Bone marrow (tissue), 2 donors: ENCODE results near the gene TNFRSF19.
"Not testable (repeated sequence)": the region's sequence is repeated elsewhere in the genome, so short reads cannot be mapped to it uniquely, and the experiment has no call there.

Experiments used
- DNase-seq, 2 donors: peaks; one replicate each; lab custom pipeline; 2025; lab: John Stamatoyannopoulos, UW

The TNFRSF19 gene

DNA sequence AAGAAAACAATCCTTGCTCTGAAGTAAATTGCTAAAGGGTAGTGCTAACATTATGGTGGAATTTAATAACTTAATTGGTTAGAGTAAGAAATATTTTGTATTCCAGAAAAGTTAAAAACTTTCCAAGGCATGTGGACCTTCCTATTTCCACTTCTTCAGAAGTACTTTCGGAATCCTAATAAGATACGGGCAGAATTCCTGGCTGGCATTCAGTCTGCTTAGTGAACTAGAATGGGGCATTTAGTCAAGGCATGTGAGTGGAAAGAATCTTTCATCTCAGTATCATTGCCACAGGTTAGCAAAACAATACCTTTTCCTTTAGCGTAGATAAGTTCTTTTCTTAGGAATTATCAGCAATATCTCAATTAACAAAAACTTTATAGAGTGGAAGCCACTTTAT, 85.1 kb downstream of the TNFRSF19 start:
- no peak for DNase-seq

DNA sequence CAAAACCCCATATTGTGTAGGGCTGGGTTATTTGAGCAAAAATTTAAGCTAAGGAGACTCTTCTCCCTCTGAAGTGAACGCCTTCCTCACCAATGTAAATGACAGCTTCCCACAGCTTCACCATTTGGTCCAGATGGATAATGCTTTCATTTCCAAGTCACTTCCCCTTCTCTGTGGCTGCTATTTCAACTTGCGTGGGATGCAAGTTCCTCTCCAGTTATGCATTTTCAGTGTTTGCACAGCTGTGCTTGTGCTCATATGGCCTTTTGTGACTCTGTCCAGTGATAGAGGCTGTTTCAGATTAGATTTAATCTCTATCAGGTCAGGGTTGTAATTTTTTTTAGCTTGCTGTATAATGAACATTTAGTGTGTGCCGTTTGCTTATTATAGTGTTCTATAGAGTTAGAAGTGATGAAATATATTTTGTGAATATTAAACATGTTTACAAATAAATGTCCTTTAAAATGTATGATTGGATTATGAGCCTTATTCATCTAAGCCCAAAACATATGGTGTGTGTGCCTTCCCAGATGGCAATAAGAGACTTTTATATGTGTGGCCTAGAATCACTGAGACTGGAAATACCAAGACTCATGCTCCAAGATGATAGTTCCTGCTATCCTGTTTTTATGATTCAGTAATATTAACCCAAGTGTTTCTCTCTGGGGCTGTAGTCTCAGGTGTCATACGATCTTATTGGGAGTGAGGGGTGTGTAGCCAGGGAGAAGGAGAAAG, 86.6 kb downstream of the TNFRSF19 start:
- DNase-seq, result no peak

DNA sequence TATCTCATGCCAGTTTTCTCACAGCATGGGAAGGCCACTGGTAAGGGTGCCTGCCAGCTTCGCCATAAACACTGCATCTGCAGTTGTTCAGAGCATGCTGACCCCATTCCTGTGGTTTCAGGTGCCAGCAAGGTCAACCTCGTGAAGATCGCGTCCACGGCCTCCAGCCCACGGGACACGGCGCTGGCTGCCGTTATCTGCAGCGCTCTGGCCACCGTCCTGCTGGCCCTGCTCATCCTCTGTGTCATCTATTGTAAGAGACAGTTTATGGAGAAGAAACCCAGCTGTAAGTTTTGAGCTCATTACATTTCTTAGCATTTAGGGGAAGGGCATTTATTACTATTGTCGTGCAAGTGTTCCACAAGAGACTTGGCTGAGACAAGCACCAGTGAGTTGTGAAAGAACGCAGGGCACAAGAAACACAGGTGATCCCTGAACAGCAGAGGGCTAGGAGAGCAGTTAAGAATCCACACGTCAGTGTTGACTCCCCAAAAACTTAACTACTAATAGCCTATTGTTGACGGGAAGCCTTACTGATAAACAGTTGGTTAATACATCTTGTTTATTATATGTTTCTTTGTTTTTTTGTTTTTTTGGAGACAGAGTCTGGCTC, 88.8 kb downstream of the TNFRSF19 start:
- no peak for DNase-seq

DNA sequence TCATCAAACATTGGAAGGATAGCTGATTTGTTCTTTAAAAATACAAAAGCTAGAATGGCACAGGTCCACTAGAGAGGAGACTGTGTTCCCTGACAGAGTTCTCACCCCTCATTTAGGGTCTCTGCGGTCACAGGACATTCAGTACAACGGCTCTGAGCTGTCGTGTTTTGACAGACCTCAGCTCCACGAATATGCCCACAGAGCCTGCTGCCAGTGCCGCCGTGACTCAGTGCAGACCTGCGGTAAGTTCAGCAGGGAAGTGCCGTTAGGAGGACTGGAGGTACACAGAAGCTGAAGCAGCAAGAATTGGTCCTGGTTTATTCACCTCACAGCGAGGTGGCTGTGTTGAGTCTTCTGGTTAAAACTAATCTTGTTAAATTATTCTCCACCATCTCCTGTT, 90.0 kb downstream of the TNFRSF19 start:
- no peak for DNase-seq

DNA sequence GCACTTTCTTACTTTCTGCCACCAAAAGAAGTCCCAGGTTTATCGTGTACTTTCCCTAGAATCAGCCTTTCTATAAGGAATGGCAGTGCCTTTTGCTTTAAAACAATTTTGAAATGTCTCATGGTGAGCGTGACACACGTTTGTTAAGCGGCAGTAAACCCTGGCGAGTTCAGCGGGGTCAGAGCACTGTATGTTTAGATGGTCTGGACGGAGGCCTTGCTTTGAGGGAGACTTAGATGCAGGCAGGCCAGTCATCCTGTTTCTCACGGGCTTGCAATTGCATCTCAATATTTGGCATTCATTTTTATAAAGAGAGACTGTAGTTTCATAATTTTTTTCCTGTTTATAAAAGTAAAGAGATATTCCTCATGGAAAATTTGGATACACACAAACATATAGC, 96.4 kb downstream of the TNFRSF19 start:
- DNase-seq, result no peak

DNA sequence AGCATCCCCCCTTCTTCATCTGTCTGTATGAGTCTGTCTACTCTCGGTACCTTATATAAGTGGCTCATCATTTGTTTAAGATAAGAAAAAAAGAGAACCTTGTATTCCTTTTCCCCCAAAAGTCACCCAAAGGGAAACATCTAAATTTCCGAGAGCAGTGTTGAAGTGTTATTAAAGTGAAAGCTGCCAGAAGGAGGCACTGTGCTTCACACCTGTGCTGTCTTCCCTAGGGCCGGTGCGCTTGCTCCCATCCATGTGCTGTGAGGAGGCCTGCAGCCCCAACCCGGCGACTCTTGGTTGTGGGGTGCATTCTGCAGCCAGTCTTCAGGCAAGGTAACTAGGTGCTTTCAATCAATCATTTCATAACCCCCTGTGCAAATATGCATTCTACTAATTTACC, 97.5 kb downstream of the TNFRSF19 start:
- DNase-seq, result no peak

DNA sequence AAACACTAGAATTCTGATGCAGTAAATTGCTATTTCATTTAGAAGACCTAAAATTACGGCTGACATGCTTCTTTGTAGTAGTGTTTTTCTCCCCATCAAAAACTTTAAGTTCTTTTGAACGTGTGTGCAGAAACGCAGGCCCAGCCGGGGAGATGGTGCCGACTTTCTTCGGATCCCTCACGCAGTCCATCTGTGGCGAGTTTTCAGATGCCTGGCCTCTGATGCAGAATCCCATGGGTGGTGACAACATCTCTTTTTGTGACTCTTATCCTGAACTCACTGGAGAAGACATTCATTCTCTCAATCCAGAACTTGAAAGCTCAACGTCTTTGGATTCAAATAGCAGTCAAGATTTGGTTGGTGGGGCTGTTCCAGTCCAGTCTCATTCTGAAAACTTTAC, 98.3 kb downstream of the TNFRSF19 start:
- DNase-seq, result no peak

DNA sequence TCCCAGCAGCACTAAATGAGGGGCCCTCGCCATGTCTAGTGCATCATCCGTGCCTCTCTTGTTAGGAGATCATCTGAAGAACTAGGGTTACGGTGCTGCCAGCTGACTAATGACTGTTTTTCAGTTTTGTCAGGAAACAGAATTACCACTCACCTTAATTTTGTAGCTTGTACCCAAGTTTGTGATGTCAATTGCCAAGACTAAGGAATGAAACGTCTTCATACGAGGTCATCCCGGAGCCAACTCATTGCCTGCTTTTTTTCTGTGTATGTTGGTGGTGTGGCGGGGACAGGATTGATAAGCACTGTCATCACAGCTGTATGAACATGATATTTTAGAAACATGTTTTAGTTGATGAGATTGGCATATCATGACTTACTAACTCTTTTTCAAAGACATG, 100.6 kb downstream of the TNFRSF19 start:
- no peak for DNase-seq

DNA sequence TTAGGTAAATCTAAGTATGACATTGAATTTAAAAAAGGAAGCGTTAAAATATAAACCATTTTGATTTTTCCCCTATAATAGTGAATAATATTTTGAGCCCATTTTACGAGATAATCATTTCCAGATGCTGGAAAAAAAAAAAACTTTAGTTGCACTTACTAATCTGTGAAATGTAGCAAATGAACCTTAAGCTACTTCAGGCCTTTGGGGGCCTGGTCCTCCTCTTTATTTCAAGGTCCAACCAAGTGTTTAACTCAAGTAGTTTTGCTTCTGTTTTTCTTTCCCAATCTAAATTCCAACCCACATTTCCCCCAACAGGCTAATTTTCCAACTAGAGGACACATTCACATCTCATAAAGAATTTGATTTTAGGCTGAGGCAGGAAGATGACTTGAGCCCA, 101.2 kb downstream of the TNFRSF19 start:
- DNase-seq, result no peak

DNA sequence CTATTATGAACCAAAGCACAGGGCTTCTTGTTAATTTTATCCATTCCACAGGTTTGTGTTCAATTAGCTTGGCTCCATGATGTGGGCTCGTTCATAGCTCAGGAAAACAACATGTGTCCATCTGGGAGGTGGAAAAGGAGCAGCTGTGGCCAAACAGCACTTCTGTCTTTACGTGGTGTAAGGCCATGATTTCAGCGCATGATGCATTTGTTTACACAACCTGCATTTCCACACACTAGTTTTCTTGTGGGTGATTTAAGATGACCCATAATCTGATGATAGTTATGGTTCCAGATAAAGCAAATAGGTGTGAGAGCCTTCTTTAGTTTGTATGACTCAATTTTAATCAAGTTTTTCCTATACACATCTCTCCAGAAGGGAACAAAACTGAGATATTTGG, 101.7 kb downstream of the TNFRSF19 start:
- no peak for DNase-seq

DNA sequence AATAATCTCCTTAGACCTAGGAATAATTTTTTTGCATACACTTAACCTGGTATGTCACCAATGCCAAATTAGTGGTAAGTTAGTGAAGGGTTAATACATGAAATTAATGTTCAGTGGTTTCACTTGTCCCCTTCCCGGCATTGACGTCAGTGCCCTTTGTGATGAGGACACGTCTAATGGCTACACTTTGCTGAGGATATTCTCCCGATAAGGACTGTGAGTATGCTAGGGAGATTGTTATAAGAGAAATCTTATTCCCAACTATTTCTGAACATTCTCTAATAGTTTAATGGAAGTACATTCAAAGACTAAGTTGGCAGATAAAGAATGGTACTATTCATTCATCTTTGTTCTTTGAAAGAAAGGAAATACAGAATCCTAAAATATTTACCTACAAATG, 102.4 kb downstream of the TNFRSF19 start:
- no peak for DNase-seq

DNA sequence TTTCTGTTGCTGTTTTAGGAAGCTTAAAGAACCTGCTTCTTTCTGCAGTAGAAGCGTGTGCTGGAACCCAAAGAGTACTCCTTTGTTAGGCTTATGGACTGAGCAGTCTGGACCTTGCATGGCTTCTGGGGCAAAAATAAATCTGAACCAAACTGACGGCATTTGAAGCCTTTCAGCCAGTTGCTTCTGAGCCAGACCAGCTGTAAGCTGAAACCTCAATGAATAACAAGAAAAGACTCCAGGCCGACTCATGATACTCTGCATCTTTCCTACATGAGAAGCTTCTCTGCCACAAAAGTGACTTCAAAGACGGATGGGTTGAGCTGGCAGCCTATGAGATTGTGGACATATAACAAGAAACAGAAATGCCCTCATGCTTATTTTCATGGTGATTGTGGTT, 103.1 kb downstream of the TNFRSF19 start:
- DNase-seq, result no peak

DNA sequence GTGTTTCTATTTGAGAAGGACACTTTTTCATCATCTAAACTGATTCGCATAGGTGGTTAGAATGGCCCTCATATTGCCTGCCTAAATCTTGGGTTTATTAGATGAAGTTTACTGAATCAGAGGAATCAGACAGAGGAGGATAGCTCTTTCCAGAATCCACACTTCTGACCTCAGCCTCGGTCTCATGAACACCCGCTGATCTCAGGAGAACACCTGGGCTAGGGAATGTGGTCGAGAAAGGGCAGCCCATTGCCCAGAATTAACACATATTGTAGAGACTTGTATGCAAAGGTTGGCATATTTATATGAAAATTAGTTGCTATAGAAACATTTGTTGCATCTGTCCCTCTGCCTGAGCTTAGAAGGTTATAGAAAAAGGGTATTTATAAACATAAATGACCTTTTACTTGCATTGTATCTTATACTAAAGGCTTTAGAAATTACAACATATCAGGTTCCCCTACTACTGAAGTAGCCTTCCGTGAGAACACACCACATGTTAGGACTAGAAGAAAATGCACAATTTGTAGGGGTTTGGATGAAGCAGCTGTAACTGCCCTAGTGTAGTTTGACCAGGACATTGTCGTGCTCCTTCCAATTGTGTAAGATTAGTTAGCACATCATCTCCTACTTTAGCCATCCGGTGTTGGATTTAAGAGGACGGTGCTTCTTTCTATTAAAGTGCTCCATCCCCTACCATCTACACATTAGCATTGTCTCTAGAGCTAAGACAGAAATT, 103.8 kb downstream of the TNFRSF19 start:
- no peak for DNase-seq

DNA sequence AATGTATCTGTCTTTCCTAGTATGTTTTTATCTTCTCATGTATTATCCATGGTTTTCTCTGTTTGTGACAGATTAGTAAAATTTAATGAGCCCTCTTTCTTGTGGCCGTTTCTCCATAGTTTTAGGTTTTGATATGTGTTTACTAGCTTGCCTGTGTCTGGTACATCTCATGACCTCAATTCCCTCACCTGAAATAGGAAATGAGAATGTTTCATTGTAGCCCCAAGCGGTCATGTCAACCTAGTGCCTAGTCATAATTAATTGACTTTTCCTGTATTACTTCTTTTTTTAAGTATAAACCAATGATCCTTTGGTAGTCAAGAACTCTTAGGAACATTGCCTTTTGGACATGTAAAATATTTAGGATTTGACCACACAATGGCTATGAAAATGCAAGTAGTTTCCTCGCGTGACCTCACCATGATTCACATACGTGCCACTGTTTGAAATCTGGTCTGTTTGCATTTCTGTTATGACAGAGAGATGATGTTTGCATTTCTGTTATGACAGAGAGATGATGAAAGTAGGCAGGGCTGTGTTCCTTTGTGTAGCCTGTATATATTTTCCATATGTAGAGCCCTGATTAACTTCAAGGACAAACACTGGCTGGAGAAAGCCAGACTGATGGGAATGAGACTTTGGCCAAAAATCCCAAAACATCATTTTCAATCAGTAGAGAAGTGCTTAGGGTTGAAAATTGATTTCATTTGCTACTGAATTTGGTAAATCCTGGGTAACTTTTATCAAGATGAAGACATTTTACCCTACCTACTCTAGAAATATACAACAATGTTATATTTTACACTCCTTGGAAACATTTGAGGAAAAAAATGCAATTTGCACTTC, 104.8 kb downstream of the TNFRSF19 start:
- no peak for DNase-seq

DNA sequence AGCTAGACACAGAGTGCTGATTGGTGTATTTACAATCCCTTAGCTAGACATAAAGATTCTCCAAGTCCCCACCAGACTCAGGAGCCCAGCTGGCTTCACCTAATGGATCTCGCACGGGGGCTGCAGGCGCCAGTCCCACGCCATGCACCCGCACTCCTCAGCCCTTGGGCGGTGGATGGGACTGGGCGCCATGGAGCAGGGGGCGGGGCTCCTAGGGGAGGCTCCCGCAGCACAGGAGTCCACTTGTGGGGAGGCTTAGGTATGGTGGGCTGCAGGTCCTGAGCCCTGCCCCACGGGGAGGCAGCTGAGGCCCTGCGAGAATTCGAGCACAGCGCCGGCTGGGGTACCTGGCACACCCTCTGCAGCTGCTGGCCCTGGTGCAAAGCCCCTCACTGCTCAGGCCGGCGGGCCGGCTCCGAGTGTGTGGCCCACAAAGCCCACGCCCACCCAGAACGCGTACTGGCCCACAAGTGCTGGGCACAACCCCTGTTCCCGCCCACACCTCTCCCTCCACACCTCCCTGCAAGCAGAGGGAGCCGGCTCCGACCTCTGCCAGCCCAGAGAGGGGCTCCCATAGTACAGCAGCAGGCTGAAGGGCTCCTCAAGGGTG, 107.6 kb downstream of the TNFRSF19 start:
- DNase-seq, result not testable (repeated sequence)

DNA sequence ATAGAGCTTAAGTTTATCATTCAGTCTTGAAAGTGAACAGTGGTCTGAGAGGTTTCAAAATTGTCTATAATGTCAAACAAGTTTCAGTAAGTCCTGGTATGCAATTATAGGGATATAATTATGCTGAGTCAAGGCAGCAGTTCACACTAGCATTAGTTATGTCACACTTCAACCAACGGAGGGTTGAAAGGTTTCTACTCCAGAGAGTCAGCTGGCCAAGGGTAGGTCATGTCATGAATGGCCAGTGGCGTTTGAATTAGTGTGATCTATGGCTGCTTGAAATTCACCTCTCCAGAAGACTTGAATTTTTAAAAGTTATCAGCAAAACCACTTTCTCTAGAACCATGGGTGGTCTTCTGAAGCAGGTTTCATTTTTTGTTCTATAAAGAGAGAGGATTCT, 108.6 kb downstream of the TNFRSF19 start:
- DNase-seq, result no peak

DNA sequence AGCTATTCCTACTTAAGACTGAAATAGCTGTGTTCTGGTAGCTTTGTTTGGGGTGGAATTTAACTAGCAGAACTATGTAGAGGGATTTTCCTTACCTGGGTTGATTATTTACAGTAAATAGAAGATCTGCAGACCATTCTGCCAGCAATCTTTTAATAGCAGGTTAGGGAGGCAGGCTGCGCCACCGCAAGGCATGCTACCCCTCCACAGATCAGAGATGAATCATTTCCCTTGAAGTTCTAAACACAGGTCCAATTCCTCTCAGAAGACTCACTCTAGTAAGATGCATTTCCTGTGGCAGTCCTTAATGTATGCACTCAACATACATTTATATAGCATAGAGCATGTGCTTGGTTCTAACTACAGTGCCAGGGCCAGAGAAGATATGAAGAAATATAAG, 109.0 kb downstream of the TNFRSF19 start:
- no peak for DNase-seq

DNA sequence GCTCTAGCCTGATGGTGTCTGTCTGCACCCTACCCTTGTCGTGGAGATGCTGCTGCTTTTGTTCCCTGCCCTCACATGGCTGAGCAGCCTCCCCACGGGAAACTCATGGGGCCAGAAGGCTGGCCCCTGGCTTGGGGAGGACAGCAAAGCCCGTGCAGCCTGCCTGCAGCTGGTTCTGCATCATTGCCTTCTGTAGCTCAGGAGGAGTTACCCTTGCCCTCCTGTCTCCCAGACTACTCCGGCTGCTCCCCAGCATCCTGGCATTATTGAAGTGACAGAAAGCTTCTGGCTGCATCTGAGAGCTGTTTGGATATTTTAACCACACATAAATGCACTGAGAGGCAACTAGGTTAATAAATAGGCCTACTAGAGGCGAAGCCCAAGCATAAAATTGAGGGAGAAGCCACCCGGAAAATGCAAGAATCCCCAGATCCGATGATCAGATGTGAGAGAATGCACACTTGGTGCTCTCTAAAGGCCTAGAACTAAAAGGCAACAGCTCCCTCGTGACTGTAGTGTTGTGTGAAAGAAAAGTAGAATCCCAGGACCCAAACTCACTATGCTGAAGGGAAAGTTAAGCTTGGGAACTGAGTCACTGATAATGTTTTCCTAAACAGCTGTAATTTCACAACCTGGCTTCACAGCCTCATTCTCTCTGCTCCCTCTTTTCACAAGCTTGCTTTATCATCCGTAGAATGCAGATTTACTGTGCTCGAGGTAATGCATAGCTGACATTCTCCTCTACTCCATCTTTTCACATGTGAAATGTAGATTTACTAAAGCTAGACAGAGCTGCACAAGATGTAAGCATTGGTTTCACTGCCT, 110.8 kb downstream of the TNFRSF19 start:
- DNase-seq, result no peak

DNA sequence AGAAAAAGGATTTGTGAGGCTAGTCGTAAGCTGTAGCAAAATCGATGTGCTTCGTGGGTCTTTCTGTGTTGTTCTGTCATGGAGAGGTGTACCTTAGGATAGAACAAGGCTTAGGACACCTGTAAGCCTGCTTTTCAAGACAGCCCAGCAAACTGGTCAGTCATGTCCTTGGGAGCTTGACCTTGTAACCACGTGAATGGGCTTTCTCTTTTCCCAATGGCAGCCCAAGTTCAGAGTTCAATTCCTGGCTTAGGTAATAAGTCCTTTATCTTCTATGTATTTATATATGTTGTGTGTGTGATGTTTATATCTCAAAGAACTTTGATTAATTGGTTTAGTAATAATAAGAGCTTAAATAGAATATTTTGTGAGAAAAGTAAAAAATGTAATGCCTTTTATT, 112.9 kb downstream of the TNFRSF19 start:
- no peak for DNase-seq

DNA sequence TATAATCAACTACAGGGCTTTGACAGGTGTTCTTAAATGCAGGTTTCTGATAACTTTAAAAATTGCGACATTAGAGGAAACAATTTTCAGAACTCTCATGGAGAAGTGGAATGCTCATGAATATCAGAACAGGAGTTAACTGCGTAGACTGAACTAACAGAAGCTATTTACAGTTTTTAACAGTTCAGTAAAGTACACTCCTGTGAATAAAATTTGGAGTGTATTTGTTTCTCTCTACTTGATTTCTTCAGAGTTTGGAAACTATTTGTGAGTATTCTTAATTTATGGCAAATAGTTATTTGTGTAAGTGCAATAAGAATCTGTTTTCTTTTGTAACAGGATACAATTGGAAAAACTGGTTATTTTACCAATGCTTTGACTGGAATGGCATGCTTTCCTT, 114.4 kb downstream of the TNFRSF19 start:
- DNase-seq, result no peak

DNA sequence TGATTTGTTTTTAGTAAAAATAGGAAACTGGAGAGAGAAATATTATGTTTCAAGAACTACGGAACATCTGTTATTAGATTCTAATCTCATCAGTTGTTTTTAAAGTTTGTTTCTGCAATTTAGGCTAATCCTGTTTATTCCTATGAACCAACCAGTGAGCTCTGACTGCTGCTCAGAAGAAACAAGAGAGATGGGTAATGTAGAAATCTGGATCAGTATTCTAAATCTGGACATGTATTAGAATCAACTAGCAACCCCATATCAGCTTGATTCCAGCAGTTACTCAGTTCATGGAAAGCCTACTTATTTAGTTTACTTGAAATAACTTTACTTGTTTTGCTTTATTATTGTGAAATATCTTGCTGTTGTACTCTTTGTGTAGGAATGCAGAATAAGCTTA, 115.2 kb downstream of the TNFRSF19 start:
- no peak for DNase-seq
